Loucy (cell line): ENCODE measurements around the gene BTNL9.

Experiments
- CTCF ChIP-seq: fragments of 200-600 bp; sonication (generic); conservative IDR thresholded peaks from 2 replicates; pipeline ENCODE4 v1.5.1; 2014; ENCODE audit warnings: mild to moderate bottlenecking, antibody characterized with exemption, low read length
- EZH2phosphoT487 ChIP-seq: fragments of 200-600 bp; IDR thresholded peaks from 2 replicates; pipeline ENCODE4 v1.6.1; 2018; ENCODE audit warnings: antibody characterized with exemption, mild to moderate bottlenecking, moderate library complexity, borderline replicate concordance

- TF ChIP-seq CTCF (no peak), EZH2phosphoT487 (no peak)
These were observed 5.2 kb downstream of the BTNL9 start for GRCh38 chr5:181045316-181045715.
